Activated B cell treated with CpG ODN at 0.5 μM for 24 hours (primary cell): ENCODE measurements around the gene PAQR4. TPM values are rescaled to one million over a fixed set of nuclear protein-coding genes. Genes with fewer than 3 reads are reported as not detected.
A peak's percentile ranks its signal among the peaks of the same experiment; 100 is the strongest.

Experiments
- ATAC-seq: fragments of 200-7000 bp; cut with Tn5 transposase; one replicate; pipeline ENCODE4 v1.10.0; 2021; ENCODE audit warnings: low read depth, mild to moderate bottlenecking, moderate library complexity
- CTCF ChIA-PET: fragments of 350-600 bp; sonication (Branson Sonifier 250); formaldehyde crosslinking; loops from one replicate; lab custom pipeline; 2021; ENCODE audit warnings: antibody characterized with exemption; lab: Charles Lee
- POLR2A ChIA-PET: fragments of 350-600 bp; sonication (Branson Sonifier 250); formaldehyde crosslinking; loops from one replicate; lab custom pipeline; 2021; ENCODE audit warnings: antibody characterized with exemption; lab: Charles Lee
- DNase-seq: peaks from one replicate; pipeline ENCODE4 v3.0.0; 2022
- H3K27ac Mint-ChIP-seq: one replicate; pipeline ENCODE4 v1.8.0; 2020; ENCODE audit warnings: mixed read lengths
- H3K27me3 Mint-ChIP-seq: one replicate; pipeline ENCODE4 v1.8.0; 2021; ENCODE audit warnings: mixed read lengths
- H3K36me3 Mint-ChIP-seq: one replicate; pipeline ENCODE4 v1.8.0; 2021; ENCODE audit warnings: low read depth, mixed read lengths
- H3K4me1 Mint-ChIP-seq: one replicate; pipeline ENCODE4 v1.8.0; 2021; ENCODE audit warnings: mixed read lengths
- H3K4me3 Mint-ChIP-seq: one replicate; pipeline ENCODE4 v1.8.0; 2020; ENCODE audit warnings: mild to moderate bottlenecking, mixed read lengths
- H3K9me3 Mint-ChIP-seq: one replicate; pipeline ENCODE4 v1.8.0; 2020; ENCODE audit warnings: mixed read lengths
- CTCF ChIP-seq: fragments of 200-600 bp; IDR thresholded peaks from one replicate; pipeline ENCODE4 v1.8.0; 2022; ENCODE audit warnings: antibody characterized with exemption, mild to moderate bottlenecking
- intact Hi-C: fragments of 100-400 bp; cut with micrococcal nuclease; formaldehyde crosslinking; loops from one replicate; pipeline ENCODE4 v1.15.1; 2024
- total RNA-seq: library from RNA; stranded (reverse); gene quantifications from 2 replicates; pipeline ENCODE4 v1.2.3, GENCODE V29; 2022

The PAQR4 gene
- total RNA-seq, 1 donor from 2014 or later: 2.7 TPM

DNA sequence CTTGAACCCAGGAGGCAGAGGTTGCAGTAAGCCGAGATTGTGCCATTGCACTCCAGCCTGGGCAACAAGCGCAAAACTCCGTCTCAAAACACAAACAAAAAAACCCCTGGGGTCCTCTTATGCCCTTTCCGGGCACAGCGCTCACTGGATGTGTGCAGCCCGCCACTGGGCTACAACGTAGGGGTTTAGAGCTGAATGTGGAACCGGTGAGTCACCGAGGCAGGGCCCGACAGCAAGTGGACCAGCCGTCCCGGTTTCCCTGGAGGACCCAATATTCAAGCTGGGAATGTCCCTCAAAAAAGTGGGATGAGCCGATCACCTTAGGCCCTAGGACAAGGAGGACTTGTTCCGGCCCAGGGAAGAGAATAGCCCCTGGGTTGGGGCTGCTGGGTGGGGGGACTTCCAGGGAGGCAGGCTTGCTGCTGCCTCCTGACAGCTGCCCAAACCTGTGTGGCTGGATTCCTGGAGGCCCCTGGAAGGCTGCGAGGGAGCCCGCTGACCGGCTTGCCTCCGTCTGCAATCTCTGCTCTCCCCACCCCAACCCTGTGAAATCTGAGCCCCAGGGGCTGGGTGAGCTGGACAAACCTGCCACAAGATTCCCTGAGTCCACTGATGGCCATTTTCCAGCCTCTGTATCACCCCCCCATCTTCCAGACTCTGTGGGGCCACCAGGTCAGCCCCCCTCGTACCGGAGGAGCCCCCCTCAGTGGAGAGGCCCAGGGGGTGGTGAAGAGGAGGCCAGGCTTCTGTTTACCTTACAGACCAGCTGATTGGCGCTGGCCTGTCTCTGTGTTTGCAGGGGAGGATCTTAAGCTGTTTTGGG lies 40.6 kb downstream of the PAQR4 start:
- intact Hi-C loops: no loop called here
- Mint-ChIP-seq H3K4me1 (peaks cover 29% of the 10 kb centered on the region), H3K27ac (no peak overlapping the region), H3K36me3 (no peaks in the 10 kb centered on the region), H3K9me3 (no peaks in the 10 kb centered on the region), H3K27me3 (peaks cover 12% of the 10 kb centered on the region), H3K4me3 (no peak overlapping the region)
- ATAC-seq (no peak), DNase-seq (no peak)
- ChIA-PET CTCF (interaction anchor here (0.9 kb wide), 1 partner anchor 13 kb away, joined by 3 read pairs; no protein-coding TSS in a partner anchor), POLR2A (no interaction called here)
- TF ChIP-seq CTCF: no peak

GRCh38 chr16:3010510-3010909 lies 41.4 kb downstream of the PAQR4 start:
- ChIA-PET CTCF (interaction anchor here (0.9 kb wide), 1 partner anchor 12 kb away, joined by 3 read pairs; no protein-coding TSS in a partner anchor), POLR2A (no interaction called here)
- TF ChIP-seq CTCF: no peak
- ATAC-seq (no peak), DNase-seq (no peak)
- peaks cover 26% of the 10 kb centered on the region for H3K4me1 Mint-ChIP-seq
- H3K4me3 Mint-ChIP-seq: no peak overlapping the region
- no peak overlapping the region for H3K27ac Mint-ChIP-seq
- peaks cover 14% of the 10 kb centered on the region for H3K27me3 Mint-ChIP-seq
- H3K9me3 Mint-ChIP-seq: no peaks in the 10 kb centered on the region
- H3K36me3 Mint-ChIP-seq: no peaks in the 10 kb centered on the region
- intact Hi-C loops: no loop called here

GRCh38 chr16:3012246-3012645 lies 43.1 kb downstream of the PAQR4 start:
- no peak for TF ChIP-seq CTCF
- ATAC-seq (no peak), DNase-seq (no peak)
- Mint-ChIP-seq H3K36me3 (no peaks in the 10 kb centered on the region), H3K4me3 (no peak overlapping the region), H3K9me3 (no peaks in the 10 kb centered on the region), H3K4me1 (peaks cover 19% of the 10 kb centered on the region), H3K27ac (no peak overlapping the region), H3K27me3 (peaks cover 20% of the 10 kb centered on the region)
- intact Hi-C loops: no loop called here
- POLR2A ChIA-PET: no interaction called here
- CTCF ChIA-PET: interaction anchor here (0.9 kb wide), 1 partner anchor 8 kb away, joined by 4 read pairs; no protein-coding TSS in a partner anchor

GRCh38 chr16:3012828-3013420 lies 43.8 kb downstream of the PAQR4 start, which contains the start of gene CLDN9:
Gene CLDN9 (plus strand): TSS chr16:3012923. CDS start chr16:3013363, 440 bp downstream.
- H3K4me1 Mint-ChIP-seq: peaks cover 12% of the 10 kb centered on the region
- POLR2A ChIA-PET: no interaction called here
- H3K36me3 Mint-ChIP-seq: no peaks in the 10 kb centered on the region
- no peak within 1 kb of the TSS for H3K4me3 Mint-ChIP-seq
- TF ChIP-seq CTCF: no peak
- no peaks in the 10 kb centered on the region for H3K9me3 Mint-ChIP-seq
- H3K27ac Mint-ChIP-seq: no peak within 1 kb of the TSS
- intact Hi-C loops: no loop called here
- DNase-seq: no peak
- CTCF ChIA-PET: interaction anchor here (0.9 kb wide), 1 partner anchor 9 kb away, joined by 4 read pairs; no protein-coding TSS in a partner anchor
- peaks cover 20% of the 10 kb centered on the region for H3K27me3 Mint-ChIP-seq
- peak; percentile 25 for ATAC-seq

- TF ChIP-seq CTCF: no peak
- no peaks in the 10 kb centered on the region for H3K9me3 Mint-ChIP-seq
- ATAC-seq: no peak
- no peak overlapping the region for H3K4me3 Mint-ChIP-seq
- no peak for DNase-seq
- H3K4me1 Mint-ChIP-seq: peaks cover 12% of the 10 kb centered on the region
- no peak overlapping the region for H3K27ac Mint-ChIP-seq
- peaks cover 18% of the 10 kb centered on the region for H3K27me3 Mint-ChIP-seq
- H3K36me3 Mint-ChIP-seq: no peaks in the 10 kb centered on the region
- CTCF ChIA-PET: no interaction called here
- POLR2A ChIA-PET: no interaction called here
- intact Hi-C loops: no loop called here
These were observed 44.4 kb downstream of the PAQR4 start for GRCh38 chr16:3013491-3013951.
